ENCODE data around the gene CLSTN3. TPM values are rescaled to one million over a fixed set of nuclear protein-coding genes. Genes with fewer than 3 reads are reported as not detected.

Gene CLSTN3
- total and polyA plus RNA-seq, 2 of the 13 experiments (the other 11 are each of a cell fraction or from before 2014, with no cell fraction given): 26.2 to 94.1 TPM

DNA sequence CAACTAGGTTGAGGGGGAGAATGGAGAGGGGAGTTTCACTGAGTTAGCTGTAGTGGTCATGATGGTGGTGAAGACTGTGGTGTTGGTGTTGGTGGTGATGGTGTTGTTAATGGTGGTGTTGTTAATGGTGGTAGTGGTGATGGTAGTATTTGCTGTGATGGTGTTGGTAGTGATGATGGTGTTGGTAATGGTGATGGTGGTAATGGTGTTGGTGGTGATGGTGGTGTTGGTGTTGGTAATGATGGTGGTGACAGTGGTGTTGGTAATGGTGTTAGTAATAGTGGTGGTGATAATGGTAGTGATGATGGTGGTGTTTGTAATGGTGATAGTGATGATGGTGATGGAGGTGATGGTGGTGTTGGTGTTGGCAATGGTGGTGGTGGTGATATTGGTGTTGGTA, 47.0 kb upstream of the CLSTN3 start (continued):
- TF ChIP-seq ZHX2 (IDR thresholded peaks at IDR 0.05; ENCODE audit: low read depth) (no peak), ZHX2 (CRISPR knock-in tag; IDR thresholded peaks at IDR 0.05; ENCODE audit: borderline replicate concordance) (no peak), ZNF484 (CRISPR knock-in tag; IDR thresholded peaks at IDR 0.05; ENCODE audit: borderline replicate concordance, low read depth) (no peak), SNAI1 (CRISPR knock-in tag; IDR thresholded peaks at IDR 0.05; ENCODE audit: borderline replicate concordance) (no peak), E2F5 (CRISPR knock-in tag; conservative IDR thresholded peaks at IDR 0.05) (no peak), ZNF501 (CRISPR knock-in tag; IDR thresholded peaks at IDR 0.05) (no peak), ZNF101 (CRISPR knock-in tag; IDR thresholded peaks at IDR 0.05; ENCODE audit: borderline replicate concordance, low read depth) (no peak), PHF21A (CRISPR knock-in tag; IDR thresholded peaks at IDR 0.05) (no peak)

Measured in HepG2 (cell line).